Right lobe of liver (tissue), 6 donors: ENCODE results near the gene ERFL. TPM values are rescaled to one million over a fixed set of nuclear protein-coding genes. Genes with fewer than 3 reads are reported as not detected.

ENCODE experiments used
- ATAC-seq, 4 donors: fragments of 200-7000 bp; cut with Tn5 transposase; one replicate each; pipeline ENCODE4 v1.9.1; 2020; ENCODE audit warnings: mild to moderate bottlenecking in 4 of 4, moderate library complexity in 4 of 4
- DNase-seq, 3 donors: peaks; one replicate each; pipeline ENCODE4 v3.0.0-alpha.2; 2020
- H3K27ac ChIP-seq, 3 donors: fragments of 200-600 bp; one replicate each; pipeline ENCODE4 v1.8.0; 2022
- H3K27me3 ChIP-seq, 2 donors: fragments of 200-600 bp; one replicate each; pipeline ENCODE4 v1.8.0; 2022
- H3K36me3 ChIP-seq, 4 donors: fragments of 200-600 bp; sonication (generic) in 1 of 4; one replicate each; pipeline versions ENCODE4 v1.5.1 to v1.8.0; 2017 to 2022; ENCODE audit warnings: control low read depth in 1 of 4
- H3K4me1 ChIP-seq, 4 donors: fragments of 200-600 bp; sonication (generic) in 1 of 4; one replicate each; pipeline versions ENCODE4 v1.5.1 to v1.8.0; 2017 to 2022; ENCODE audit warnings: control low read depth in 1 of 4
- H3K4me3 ChIP-seq, 3 donors: fragments of 200-600 bp; one replicate each; pipeline ENCODE4 v1.8.0; 2022
- H3K9me3 ChIP-seq, 4 donors: fragments of 200-600 bp; sonication (generic) in 1 of 4; one replicate each; pipeline versions ENCODE4 v1.5.1 to v1.8.0; 2017 to 2022; ENCODE audit warnings: control low read depth in 1 of 4
- CTCF ChIP-seq, 4 donors: fragments of 200-600 bp in 3 of 4; fragments of 450-650 bp in 1 of 4; IDR thresholded peaks; one replicate each; pipeline versions ENCODE4 v1.5.1 to v1.8.0; 2016 to 2022; ENCODE audit warnings: antibody characterized with exemption in 4 of 4, mild to moderate bottlenecking in 2 of 4
- POLR2A ChIP-seq: fragments of 450-650 bp; IDR thresholded peaks from one replicate; pipeline ENCODE4 v1.6.1; 2017; ENCODE audit warnings: antibody characterized with exemption, mild to moderate bottlenecking
- WGBS: methylation state at CpG from one replicate; pipeline ENCODE4 v1.1.6; 2018; ENCODE audit warnings: low coverage, low lambda C conversion rate; ENCODE audit not compliant: insufficient coverage; ENCODE audit errors: missing lambda C conversion rate; 5-methylcytosine and 5-hydroxymethylcytosine counted together
- intact Hi-C, 2 donors: fragments of 100-400 bp; cut with DNase I; formaldehyde crosslinking; loops; one replicate each; pipeline versions ENCODE4 v1.11.2 to v1.14.1; 2022
- total RNA-seq, 6 experiments: library from RNA; depleted of rRNA in 2 of 6; stranded (reverse); fragments of >200 nt in 2 of 6; fragmentation: NEBNext Ultra II Directional in 3 of 6; extraction: Animal tissue kit (Norgen Biotek cat#: 25700) in 3 of 6; gene quantifications; one replicate each; pipeline versions ENCODE4 v1.1.0 to v1.2.4, GENCODE V29; 2016 to 2023
- donor health status: DM: no; HTN: yes; CAD: no.
- donor health status: DM: no; HTN: no; CAD: no.
- donor health status: DM: no; HTN: no; CAD: no.
- donor health status: DM: no; HTN: yes; CAD: no.
- donor health status: DM: no; HTN: yes; CAD: no.

The ERFL gene
- total RNA-seq, 6 experiments from 2014 or later: not detected

GRCh38 chr19:41906271-41906670 lies 22.0 kb downstream of the ERFL start:
- Histone ChIP-seq H3K27me3 (no peaks in the 10 kb centered on the region), H3K4me1 (peaks cover 0 to 6% (median 2%) of the 10 kb centered on the region in 4 donors), H3K27ac (no peak overlapping the region), H3K36me3 (peaks cover 0 to 36% (median 25%) of the 10 kb centered on the region in 4 donors), H3K4me3 (no peak overlapping the region), H3K9me3 (no peaks in the 10 kb centered on the region)
- WGBS: 66% methylated on average over 5 of the region's 9 CpGs
- intact Hi-C loops: no loop called here
- TF ChIP-seq CTCF (IDR thresholded peaks at IDR 0.05): no peak
- TF ChIP-seq POLR2A: no peak
- ATAC-seq: no peak
- no peak for DNase-seq

GRCh38 chr19:41905273-41906002 lies 22.8 kb downstream of the ERFL start:
- H3K27me3 ChIP-seq: no peaks in the 10 kb centered on the region
- 80% methylated on average over 8 of the region's 24 CpGs for WGBS
- H3K4me3 ChIP-seq: no peak overlapping the region
- intact Hi-C loops: no loop called here
- ATAC-seq (no peak), DNase-seq (no peak)
- no peak overlapping the region for H3K27ac ChIP-seq
- peaks cover 0 to 6% (median 2%) of the 10 kb centered on the region in 4 donors for H3K4me1 ChIP-seq
- peaks cover 0 to 43% (median 27%) of the 10 kb centered on the region in 4 donors for H3K36me3 ChIP-seq
- H3K9me3 ChIP-seq: no peaks in the 10 kb centered on the region
- TF ChIP-seq POLR2A: no peak
- no peak for TF ChIP-seq CTCF (IDR thresholded peaks at IDR 0.05)

GRCh38 chr19:41904118-41904870 lies 24.0 kb downstream of the ERFL start:
- intact Hi-C loops: no loop called here

More at GRCh38 chr19:41904118-41904870, 24.0 kb downstream of the ERFL start:
- WGBS: 56% methylated on average over 5 of the region's 30 CpGs
- H3K4me1 ChIP-seq: peaks cover 0 to 6% (median 2%) of the 10 kb centered on the region in 4 donors
- no peaks in the 10 kb centered on the region for H3K9me3 ChIP-seq
- DNase-seq (no peak), ATAC-seq (peak; percentile 6 to 62 (median 42))
- H3K27ac ChIP-seq: no peak overlapping the region
- TF ChIP-seq POLR2A (no peak), CTCF (IDR thresholded peaks at IDR 0.05) (no peak)
- H3K4me3 ChIP-seq: no peak overlapping the region
- H3K36me3 ChIP-seq: peaks cover 0 to 48% (median 34%) of the 10 kb centered on the region in 4 donors
- no peaks in the 10 kb centered on the region for H3K27me3 ChIP-seq
